ENCODE data around the gene NDUFB7.

DNA sequence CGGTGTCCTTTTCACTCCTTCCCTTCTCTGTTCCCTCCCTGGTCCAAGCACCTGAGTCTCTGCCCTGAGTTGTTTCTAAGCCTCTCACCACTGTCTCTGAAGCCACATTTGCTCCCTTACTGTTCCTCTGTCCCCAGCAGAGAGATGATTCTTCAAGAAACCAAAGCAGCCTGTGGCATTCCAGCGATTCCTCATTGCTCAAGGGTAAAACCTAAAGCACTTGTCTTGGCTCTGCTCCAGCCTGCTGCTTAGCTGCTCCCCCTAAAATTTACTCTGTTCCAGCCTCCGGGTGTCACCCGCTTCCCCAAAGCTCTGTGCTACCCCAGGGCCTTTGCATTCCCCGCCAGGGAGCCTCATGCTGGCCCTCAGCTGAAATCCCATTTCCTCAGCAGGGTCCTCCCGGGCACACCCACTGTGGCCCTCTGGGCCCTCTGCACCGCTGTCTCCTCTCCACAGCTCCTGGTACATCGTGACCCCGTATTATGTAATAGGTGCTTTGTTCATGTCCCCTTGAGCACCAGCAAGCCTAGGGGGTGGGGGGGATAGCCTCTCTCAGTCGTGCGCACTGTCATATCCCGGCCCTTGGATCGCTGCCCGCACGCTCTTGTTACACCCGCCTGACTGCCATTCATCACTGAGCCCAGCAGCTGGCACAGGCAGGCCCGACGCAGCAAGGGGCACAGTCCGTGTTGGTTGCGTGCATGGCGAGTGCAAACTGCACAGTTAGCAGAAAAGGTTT is 26.7 kb downstream of the NDUFB7 start:
- TF ChIP-seq, protein P1, sequence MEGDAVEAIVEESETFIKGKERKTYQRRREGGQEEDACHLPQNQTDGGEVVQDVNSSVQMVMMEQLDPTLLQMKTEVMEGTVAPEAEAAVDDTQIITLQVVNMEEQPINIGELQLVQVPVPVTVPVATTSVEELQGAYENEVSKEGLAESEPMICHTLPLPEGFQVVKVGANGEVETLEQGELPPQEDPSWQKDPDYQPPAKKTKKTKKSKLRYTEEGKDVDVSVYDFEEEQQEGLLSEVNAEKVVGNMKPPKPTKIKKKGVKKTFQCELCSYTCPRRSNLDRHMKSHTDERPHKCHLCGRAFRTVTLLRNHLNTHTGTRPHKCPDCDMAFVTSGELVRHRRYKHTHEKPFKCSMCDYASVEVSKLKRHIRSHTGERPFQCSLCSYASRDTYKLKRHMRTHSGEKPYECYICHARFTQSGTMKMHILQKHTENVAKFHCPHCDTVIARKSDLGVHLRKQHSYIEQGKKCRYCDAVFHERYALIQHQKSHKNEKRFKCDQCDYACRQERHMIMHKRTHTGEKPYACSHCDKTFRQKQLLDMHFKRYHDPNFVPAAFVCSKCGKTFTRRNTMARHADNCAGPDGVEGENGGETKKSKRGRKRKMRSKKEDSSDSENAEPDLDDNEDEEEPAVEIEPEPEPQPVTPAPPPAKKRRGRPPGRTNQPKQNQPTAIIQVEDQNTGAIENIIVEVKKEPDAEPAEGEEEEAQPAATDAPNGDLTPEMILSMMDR (IDR thresholded peaks at IDR 0.05) = no peak
- no peak for TF ChIP-seq EP300 (IDR thresholded peaks at IDR 0.05; ENCODE audit: borderline replicate concordance in 1 of 2, low read depth in 1 of 2, low read length in 1 of 2)
